PC-9 (cell line): ENCODE measurements around the gene PNPLA7. TPM values are rescaled to one million over a fixed set of nuclear protein-coding genes. Genes with fewer than 3 reads are reported as not detected.
"Not testable (repeated sequence)": the region's sequence is repeated elsewhere in the genome, so short reads cannot be mapped to it uniquely, and the experiment has no call there.

Experiments used
- BruUV-seq: library from RNA; stranded (reverse); fragments of 400-500 nt; replicated peaks from 2 replicates; lab custom pipeline; 2021; lab: Mats Ljungman, UMichigan
- CTCF ChIA-PET: fragments of 300-600 bp; sonication (Branson Sonifier 250); formaldehyde crosslinking; loops from one replicate; lab custom pipeline; 2022; ENCODE audit warnings: antibody characterized with exemption; lab: Charles Lee
- POLR2A ChIA-PET: fragments of 300-600 bp; sonication (Branson Sonifier 250); formaldehyde crosslinking; loops from one replicate; lab custom pipeline; 2022; ENCODE audit warnings: antibody characterized with exemption; ENCODE audit not compliant: unreplicated experiment; lab: Charles Lee
- DNase-seq, 2 experiments: peaks; one replicate each; pipeline versions ENCODE4 v3.0.0 to v3.0.0-alpha.2; 2015 to 2022; ENCODE audit warnings: mixed read lengths in 1 of 2
- H2AFZ ChIP-seq: fragments of 200-600 bp; sonication (generic); 2 replicates; pipeline ENCODE4 v1.8.1; 2017; ENCODE audit warnings: antibody characterized with exemption
- H3F3A ChIP-seq: fragments of 200-600 bp; sonication (generic); 2 replicates; pipeline ENCODE4 v1.8.1; 2017; ENCODE audit warnings: antibody characterized with exemption, mild to moderate bottlenecking, low read depth; ENCODE audit not compliant: insufficient read depth
- H3K27ac ChIP-seq: fragments of 200-600 bp; sonication (generic); 2 replicates; pipeline ENCODE4 v1.6.1; 2016; ENCODE audit warnings: mixed run types
- H3K27me3 ChIP-seq: fragments of 200-600 bp; sonication (generic); 2 replicates; pipeline ENCODE4 v1.6.1; 2016; ENCODE audit warnings: low read depth, mixed run types; ENCODE audit not compliant: insufficient read depth
- H3K36me3 ChIP-seq: fragments of 200-600 bp; sonication (generic); 2 replicates; pipeline ENCODE4 v1.6.1; 2016; ENCODE audit warnings: low read depth, mixed run types
- H3K4me1 ChIP-seq: fragments of 200-600 bp; sonication (generic); replicated peaks from 2 replicates; pipeline ENCODE4 v1.6.1; 2016; ENCODE audit warnings: mixed run types; ENCODE audit not compliant: insufficient read depth
- H3K4me2 ChIP-seq: fragments of 200-600 bp; sonication (generic); 2 replicates; pipeline ENCODE4 v1.6.1; 2017; ENCODE audit warnings: mixed run types
- H3K4me3 ChIP-seq: fragments of 200-600 bp; sonication (generic); 2 replicates; pipeline ENCODE4 v1.6.1; 2016; ENCODE audit warnings: mixed run types
- H3K79me2 ChIP-seq: fragments of 200-600 bp; sonication (generic); 2 replicates; pipeline ENCODE4 v1.6.1; 2017; ENCODE audit warnings: low read depth, mixed run types
- H3K9me2 ChIP-seq: fragments of 200-600 bp; sonication (generic); 2 replicates; pipeline ENCODE4 v1.8.1; 2017; ENCODE audit warnings: mild to moderate bottlenecking; ENCODE audit not compliant: insufficient read depth
- H3K9me3 ChIP-seq: fragments of 200-600 bp; sonication (generic); 2 replicates; pipeline ENCODE4 v1.8.1; 2016; ENCODE audit warnings: low read depth; ENCODE audit not compliant: insufficient read depth
- H4K20me1 ChIP-seq: fragments of 200-600 bp; sonication (generic); 2 replicates; pipeline ENCODE4 v1.8.1; 2017; ENCODE audit not compliant: insufficient read depth
- EZH2 ChIP-seq: fragments of 200-600 bp; sonication (generic); IDR thresholded peaks from 2 replicates; pipeline ENCODE4 v1.8.0; 2017; ENCODE audit warnings: antibody characterized with exemption, low read depth
- intact Hi-C: fragments of 100-400 bp; cut with micrococcal nuclease; formaldehyde crosslinking; loops from one replicate; pipeline ENCODE4 v1.10.0; 2022; ENCODE audit not compliant: unreplicated experiment
- total RNA-seq: library from RNA; stranded (reverse); gene quantifications from 2 replicates; pipeline ENCODE4 v1.2.3, GENCODE V29; 2021
- TF ChIP-seq, protein P1 (sequence below): fragments of 200-600 bp; sonication (generic); conservative IDR thresholded peaks from 2 replicates; pipeline ENCODE4 v1.6.1; 2017; ENCODE audit warnings: mixed run types, antibody characterized with exemption, mild to moderate bottlenecking, moderate library complexity

The PNPLA7 gene
- total RNA-seq, 1 experiment from 2014 or later: 1.9 TPM

DNA sequence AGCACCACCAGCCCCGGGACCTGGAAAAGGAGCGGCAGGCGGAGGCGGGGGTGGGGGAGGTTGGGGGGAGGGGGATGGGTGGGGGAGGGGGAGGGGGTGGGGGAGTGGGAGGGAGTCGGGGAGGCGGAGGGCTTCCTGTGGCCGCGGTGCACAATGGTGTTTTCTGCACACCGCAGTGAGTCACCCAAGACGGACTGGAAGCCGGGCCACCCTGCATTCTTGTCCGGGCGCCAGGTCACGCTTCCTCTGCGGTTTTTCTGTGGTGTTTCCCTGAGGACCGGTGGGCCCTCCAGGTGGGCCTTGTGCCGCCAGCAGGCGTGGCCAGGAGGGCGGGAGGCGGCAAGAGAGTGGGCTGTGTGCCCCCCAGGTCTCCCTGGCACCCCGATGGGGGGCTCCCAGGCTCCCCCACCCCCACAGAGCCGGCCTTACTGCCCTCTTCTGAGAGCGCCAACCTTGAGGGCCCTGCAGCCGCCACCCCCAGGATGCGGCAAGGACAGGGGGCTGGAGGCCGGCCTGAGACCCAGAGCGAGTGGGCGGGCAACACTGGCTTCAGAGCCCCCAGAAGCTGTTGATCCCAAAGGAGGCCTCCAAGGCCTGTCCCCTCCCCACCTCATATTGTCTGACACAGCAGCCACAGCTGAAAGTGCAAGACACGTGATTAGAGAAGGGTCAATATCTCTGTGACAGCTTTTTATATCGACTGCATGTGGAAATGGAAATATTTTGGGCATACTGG is 138.4 kb downstream of the PNPLA7 start:
- H3K4me3 ChIP-seq: peak overlapping the region; percentile 40; the same call in 1 of the 2 replicates
- no peaks in the 10 kb centered on the region for H3K9me3 ChIP-seq
- no peaks in the 10 kb centered on the region for H4K20me1 ChIP-seq
- 0 out of 2 replicates have a peak, but pooled peaks cover 5% of the 10 kb centered on the region for H3K79me2 ChIP-seq
- peak overlapping the region; percentile 43; the same call in 1 of the 2 replicates for H3K27ac ChIP-seq
- BruUV-seq: no TSS peak
- no peaks in the 10 kb centered on the region for H3K27me3 ChIP-seq
- CTCF ChIA-PET: interaction anchor here (0.6 kb wide), 1 partner anchor 60 kb away, joined by 3 read pairs; no protein-coding TSS in a partner anchor
- intact Hi-C loops: loop anchor here (1.0 kb wide), 1 partner anchor 33 kb away; no protein-coding TSS in a partner anchor
- H3K9me2 ChIP-seq: no peaks in the 10 kb centered on the region
- H2AFZ ChIP-seq: peak overlapping the region; percentile 37; the same call in 1 of the 2 replicates
- POLR2A ChIA-PET: no interaction called here
- TF ChIP-seq EZH2: no peak
- TF ChIP-seq, protein P1, sequence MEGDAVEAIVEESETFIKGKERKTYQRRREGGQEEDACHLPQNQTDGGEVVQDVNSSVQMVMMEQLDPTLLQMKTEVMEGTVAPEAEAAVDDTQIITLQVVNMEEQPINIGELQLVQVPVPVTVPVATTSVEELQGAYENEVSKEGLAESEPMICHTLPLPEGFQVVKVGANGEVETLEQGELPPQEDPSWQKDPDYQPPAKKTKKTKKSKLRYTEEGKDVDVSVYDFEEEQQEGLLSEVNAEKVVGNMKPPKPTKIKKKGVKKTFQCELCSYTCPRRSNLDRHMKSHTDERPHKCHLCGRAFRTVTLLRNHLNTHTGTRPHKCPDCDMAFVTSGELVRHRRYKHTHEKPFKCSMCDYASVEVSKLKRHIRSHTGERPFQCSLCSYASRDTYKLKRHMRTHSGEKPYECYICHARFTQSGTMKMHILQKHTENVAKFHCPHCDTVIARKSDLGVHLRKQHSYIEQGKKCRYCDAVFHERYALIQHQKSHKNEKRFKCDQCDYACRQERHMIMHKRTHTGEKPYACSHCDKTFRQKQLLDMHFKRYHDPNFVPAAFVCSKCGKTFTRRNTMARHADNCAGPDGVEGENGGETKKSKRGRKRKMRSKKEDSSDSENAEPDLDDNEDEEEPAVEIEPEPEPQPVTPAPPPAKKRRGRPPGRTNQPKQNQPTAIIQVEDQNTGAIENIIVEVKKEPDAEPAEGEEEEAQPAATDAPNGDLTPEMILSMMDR: no peak
- H3F3A ChIP-seq: peaks cover 22% of the 10 kb centered on the region; the same call in 1 of the 2 replicates
- peaks cover 18% of the 10 kb centered on the region for H3K4me1 ChIP-seq
- peak overlapping the region; percentile 87 for H3K4me2 ChIP-seq
- peak; percentile 87 to 93 for DNase-seq
- no peaks in the 10 kb centered on the region for H3K36me3 ChIP-seq

DNA sequence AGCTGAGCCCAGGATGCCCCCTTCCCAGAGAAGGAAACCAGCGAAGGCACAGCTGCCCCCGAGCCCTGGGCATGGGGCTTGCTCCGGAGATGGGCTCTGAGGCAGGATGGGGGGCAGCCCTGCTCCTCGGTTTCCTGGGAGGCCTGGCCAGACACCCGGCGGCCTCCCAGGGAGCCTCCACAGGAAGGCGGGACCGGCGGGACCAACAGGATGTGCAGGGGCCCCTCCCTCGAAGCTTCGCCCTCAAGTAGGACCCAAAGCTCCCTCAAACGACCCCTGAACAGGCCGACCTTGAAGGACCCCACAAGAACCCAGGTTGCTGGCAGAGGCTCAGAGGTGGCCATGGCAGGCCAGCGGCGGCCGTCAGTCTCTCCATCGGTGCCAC is 138.9 kb downstream of the PNPLA7 start:
- 0 out of 2 replicates have a peak, but pooled peaks cover 5% of the 10 kb centered on the region for H3K79me2 ChIP-seq
- no TSS peak for BruUV-seq
- CTCF ChIA-PET: interaction anchor here (0.6 to 0.7 kb wide), 2 partner anchors 138 to 139 kb away, joined by 4 to 6 read pairs; no protein-coding TSS in a partner anchor
- H3K36me3 ChIP-seq: no peaks in the 10 kb centered on the region
- intact Hi-C loops: loop anchor here (1.0 kb wide), 1 partner anchor 34 kb away; no protein-coding TSS in a partner anchor
- peaks cover 18% of the 10 kb centered on the region for H3K4me1 ChIP-seq
- POLR2A ChIA-PET: no interaction called here
- peak in 1 of 2 experiments; percentile 24 for DNase-seq
- TF ChIP-seq, protein P1: no peak
- TF ChIP-seq EZH2: no peak
- H3K4me2 ChIP-seq: peak overlapping the region; percentile 75
- peaks cover 22% of the 10 kb centered on the region; the same call in 1 of the 2 replicates for H3F3A ChIP-seq
- no peaks in the 10 kb centered on the region for H3K27me3 ChIP-seq
- no peak overlapping the region for H2AFZ ChIP-seq
- H3K9me3 ChIP-seq: no peaks in the 10 kb centered on the region
- H4K20me1 ChIP-seq: no peaks in the 10 kb centered on the region
- no peaks in the 10 kb centered on the region for H3K9me2 ChIP-seq
- H3K27ac ChIP-seq: no peak overlapping the region
- H3K4me3 ChIP-seq: no peak overlapping the region; the same call in 1 of the 2 replicates

GRCh38 chr9:137410891-137411249 is 139.3 kb downstream of the PNPLA7 start:
- no TSS peak for BruUV-seq
- Histone ChIP-seq H3F3A (peaks cover 22% of the 10 kb centered on the region; the same call in 1 of the 2 replicates), H3K27ac (no peak overlapping the region), H3K4me3 (no peak overlapping the region), H3K4me2 (peak overlapping the region; percentile 75), H3K79me2 (0 out of 2 replicates have a peak, but pooled peaks cover 5% of the 10 kb centered on the region), H3K4me1 (peaks cover 18% of the 10 kb centered on the region), H4K20me1 (no peaks in the 10 kb centered on the region), H3K9me3 (no peaks in the 10 kb centered on the region), H2AFZ (no peak overlapping the region), H3K27me3 (no peaks in the 10 kb centered on the region), H3K36me3 (no peaks in the 10 kb centered on the region), H3K9me2 (no peaks in the 10 kb centered on the region)
- ChIA-PET CTCF (interaction anchor here (0.6 to 0.7 kb wide), 2 partner anchors 138 to 139 kb away, joined by 4 to 6 read pairs; no protein-coding TSS in a partner anchor), POLR2A (no interaction called here)
- no peak for DNase-seq
- intact Hi-C loops: loop anchor here (1.0 kb wide), 1 partner anchor 34 kb away; no protein-coding TSS in a partner anchor
- TF ChIP-seq, protein P1: no peak
- TF ChIP-seq EZH2: no peak

DNA sequence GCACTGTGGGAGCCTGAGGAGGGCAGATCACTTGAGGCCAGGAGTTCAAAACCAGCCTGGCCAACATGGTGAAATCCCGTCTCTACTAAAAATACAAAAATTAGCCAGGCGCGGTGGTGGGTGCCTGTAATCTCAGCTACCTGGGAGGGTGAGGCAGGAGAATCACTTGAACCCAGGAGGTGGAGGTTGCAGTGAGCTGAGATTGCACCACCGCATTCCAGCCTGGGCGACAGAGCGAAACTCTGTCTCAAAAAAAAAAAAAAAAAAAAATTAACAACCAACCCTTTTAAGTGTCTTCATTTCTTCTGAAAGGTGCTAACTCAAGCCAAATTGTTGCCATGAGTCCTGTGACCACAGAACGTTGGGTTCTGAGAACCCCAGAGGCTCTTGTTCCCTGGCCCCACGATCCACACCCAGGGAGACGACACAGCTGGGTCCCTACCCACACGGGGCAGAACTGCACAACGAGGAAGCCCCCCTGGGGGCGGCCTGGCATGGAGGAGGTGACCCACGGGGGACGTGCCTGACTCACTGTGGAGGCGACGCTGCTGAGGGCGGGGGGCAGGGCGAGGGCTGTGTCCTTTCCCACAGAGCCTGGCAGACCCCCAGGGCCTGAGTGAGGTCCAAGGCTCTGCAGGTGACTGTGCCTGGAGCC is 139.8 kb downstream of the PNPLA7 start:
- H2AFZ ChIP-seq, POLR2A ChIA-PET, intact Hi-C loops, H3K79me2 ChIP-seq, H3K9me2 ChIP-seq, H4K20me1 ChIP-seq, H3K27ac ChIP-seq, H3K36me3 ChIP-seq, H3K9me3 ChIP-seq, BruUV-seq, H3K4me3 ChIP-seq, H3K4me2 ChIP-seq, H3K27me3 ChIP-seq, DNase-seq: not testable (repeated sequence)
- Histone ChIP-seq H3F3A (peaks cover 22% of the 10 kb centered on the region; the same call in 1 of the 2 replicates), H3K4me1 (peaks cover 23% of the 10 kb centered on the region)
- CTCF ChIA-PET: interaction anchor here (0.6 kb wide), 4 partner anchors 12 to 148 kb away, joined by 3 to 5 read pairs (median 4); partner anchors contain the start of genes EXD3 and PNPLA7
